BE2C (cell line): ENCODE results near the gene ISG20L2.
A peak's percentile ranks its signal among the peaks of the same experiment; 100 is the strongest.

ENCODE experiments used
- DNase-seq: peaks from one replicate; pipeline ENCODE4 v3.0.0-alpha.2; 2020
- H3K27me3 ChIP-seq: fragments of 250-450 bp; sonication (Bioruptor Pico); 2 replicates; pipeline ENCODE4 v1.5.1; 2020; ENCODE audit warnings: mild to moderate bottlenecking
- H3K36me3 ChIP-seq: fragments of 250-450 bp; sonication (Bioruptor Pico); 2 replicates; pipeline ENCODE4 v1.5.1; 2020; ENCODE audit warnings: mild to moderate bottlenecking
- H3K4me1 ChIP-seq: fragments of 250-450 bp; sonication (Bioruptor Pico); 2 replicates; pipeline ENCODE4 v1.5.1; 2020
- H3K4me3 ChIP-seq: 2 replicates; pipeline ENCODE4 v1.5.1; 2011; ENCODE audit warnings: low read depth, low read length
- H3K9me3 ChIP-seq: fragments of 250-450 bp; sonication (Bioruptor Pico); 2 replicates; pipeline ENCODE4 v1.5.1; 2020
- TF ChIP-seq, protein P1 (sequence below): IDR thresholded peaks from 2 replicates; pipeline ENCODE4 v1.5.1; 2012; ENCODE audit warnings: mild to moderate bottlenecking, low read depth, low read length

The ISG20L2 gene

DNA sequence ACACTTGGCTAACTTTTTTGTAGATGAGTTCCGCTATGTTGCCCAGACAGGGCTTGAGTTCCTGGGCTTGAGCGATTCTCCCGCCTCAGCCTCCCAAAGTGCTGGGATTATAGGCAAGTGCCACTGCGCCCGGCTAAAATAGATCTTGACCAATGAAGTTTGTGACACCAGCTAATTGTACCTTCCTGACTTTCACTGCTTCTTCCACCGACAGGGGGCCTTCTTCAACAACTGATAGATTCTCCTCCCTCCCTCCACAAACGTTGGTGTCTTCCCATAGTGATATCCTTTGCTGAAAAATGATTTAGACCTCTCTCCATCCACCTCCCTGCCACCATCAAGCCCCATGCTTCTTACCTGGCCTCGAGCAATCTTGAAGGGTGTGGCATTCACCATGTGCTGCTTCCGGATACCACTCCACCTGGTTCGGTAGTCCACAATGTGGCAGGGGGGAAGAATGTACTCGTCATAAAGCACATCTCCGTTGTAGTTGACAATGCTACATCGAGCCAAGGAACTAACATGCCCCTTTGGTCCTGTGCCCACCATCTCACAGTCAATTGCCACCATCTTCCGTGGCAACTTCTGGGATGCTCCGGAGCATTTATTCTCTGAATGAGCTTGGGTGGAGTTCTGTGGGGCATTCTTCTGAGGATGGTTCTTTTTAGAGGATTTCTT, 1.9 kb downstream of the ISG20L2 start:
- no peaks in the 10 kb centered on the region for H3K9me3 ChIP-seq
- peaks cover 6% of the 10 kb centered on the region for H3K4me1 ChIP-seq
- peaks cover 39% of the 10 kb centered on the region for H3K36me3 ChIP-seq
- DNase-seq = peak; percentile 79
- TF ChIP-seq, protein P1, sequence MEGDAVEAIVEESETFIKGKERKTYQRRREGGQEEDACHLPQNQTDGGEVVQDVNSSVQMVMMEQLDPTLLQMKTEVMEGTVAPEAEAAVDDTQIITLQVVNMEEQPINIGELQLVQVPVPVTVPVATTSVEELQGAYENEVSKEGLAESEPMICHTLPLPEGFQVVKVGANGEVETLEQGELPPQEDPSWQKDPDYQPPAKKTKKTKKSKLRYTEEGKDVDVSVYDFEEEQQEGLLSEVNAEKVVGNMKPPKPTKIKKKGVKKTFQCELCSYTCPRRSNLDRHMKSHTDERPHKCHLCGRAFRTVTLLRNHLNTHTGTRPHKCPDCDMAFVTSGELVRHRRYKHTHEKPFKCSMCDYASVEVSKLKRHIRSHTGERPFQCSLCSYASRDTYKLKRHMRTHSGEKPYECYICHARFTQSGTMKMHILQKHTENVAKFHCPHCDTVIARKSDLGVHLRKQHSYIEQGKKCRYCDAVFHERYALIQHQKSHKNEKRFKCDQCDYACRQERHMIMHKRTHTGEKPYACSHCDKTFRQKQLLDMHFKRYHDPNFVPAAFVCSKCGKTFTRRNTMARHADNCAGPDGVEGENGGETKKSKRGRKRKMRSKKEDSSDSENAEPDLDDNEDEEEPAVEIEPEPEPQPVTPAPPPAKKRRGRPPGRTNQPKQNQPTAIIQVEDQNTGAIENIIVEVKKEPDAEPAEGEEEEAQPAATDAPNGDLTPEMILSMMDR = peak; percentile 84
- H3K4me3 ChIP-seq = peak overlapping the region; percentile 94
- no peaks in the 10 kb centered on the region for H3K27me3 ChIP-seq

DNA sequence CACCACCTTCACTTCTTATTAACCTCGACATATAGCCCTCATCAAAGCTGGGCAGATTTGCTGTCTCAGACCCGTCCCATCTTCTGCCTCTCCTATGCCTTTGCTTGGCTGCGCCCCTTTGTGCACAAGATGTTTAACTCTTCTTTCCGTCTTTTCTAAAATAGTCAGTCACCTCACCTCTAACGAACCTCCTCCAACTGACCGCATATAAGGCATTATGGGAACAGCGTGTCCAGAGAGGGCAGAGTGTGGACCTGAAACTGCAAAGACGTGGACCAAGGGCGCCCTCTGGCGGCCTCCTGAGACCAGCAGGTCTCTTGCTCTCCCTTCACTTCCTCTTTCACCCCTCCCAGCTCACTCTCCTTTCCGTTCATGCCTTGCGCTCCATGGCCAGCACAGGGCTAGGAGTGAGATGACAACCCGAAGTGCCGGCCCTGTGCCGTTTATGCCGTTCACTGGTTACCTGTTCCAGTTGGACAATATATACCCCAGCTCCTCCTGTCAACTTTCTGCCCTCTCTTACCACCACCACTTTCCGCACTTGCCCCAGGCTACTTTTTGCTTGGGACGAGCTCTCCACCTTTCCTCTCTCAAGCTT, 2.8 kb downstream of the ISG20L2 start:
- TF ChIP-seq, protein P1 = peak; percentile 99
- Histone ChIP-seq H3K36me3 (peaks cover 45% of the 10 kb centered on the region), H3K4me1 (peaks cover 6% of the 10 kb centered on the region), H3K27me3 (no peaks in the 10 kb centered on the region), H3K9me3 (no peaks in the 10 kb centered on the region), H3K4me3 (peak overlapping the region; percentile 94)
- peak; percentile 91 for DNase-seq

DNA sequence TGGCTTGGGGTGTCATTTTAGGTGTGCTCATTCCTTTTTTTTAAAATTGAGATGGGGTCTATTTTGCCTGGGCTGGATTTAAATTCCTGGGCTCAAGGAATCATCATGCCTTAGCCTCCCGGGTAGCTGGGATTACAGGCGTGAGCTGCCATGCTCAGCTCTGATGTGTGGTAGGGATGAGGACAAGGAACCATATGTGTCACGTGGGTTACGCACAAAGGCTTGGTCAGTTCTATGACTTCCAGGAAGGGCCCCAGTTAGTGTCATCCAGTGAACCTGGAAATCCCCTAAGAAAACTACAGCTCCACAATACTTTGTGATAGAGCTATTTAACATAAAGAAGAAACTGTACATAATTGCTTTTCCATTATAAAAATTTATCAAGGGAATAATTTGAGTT, 7.0 kb downstream of the ISG20L2 start:
- no peaks in the 10 kb centered on the region for H3K27me3 ChIP-seq
- H3K4me1 ChIP-seq = peaks cover 3% of the 10 kb centered on the region
- H3K9me3 ChIP-seq = no peaks in the 10 kb centered on the region
- TF ChIP-seq, protein P1 = no peak
- DNase-seq = no peak
- peaks cover 42% of the 10 kb centered on the region for H3K36me3 ChIP-seq
- no peak overlapping the region for H3K4me3 ChIP-seq

DNA sequence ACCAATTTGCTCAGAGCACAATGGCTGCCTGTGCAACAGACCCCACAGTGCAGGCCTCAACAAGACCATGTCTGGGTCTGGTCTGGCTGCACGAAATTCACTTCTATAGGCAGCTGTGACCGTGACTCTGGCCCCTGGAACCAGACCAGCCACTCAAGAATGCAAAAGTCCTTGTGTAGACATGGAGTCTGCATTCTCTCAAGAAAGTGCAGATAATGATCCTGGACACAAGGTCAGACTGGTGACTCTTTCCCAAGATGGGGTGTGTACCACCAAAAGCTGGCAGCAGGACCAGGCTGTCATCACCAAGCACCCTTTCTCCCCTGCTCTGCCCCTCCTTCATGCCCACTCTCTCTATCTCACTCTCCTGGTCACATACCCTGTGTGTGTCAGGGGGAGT, 7.4 kb downstream of the ISG20L2 start:
- no peaks in the 10 kb centered on the region for H3K27me3 ChIP-seq
- peaks cover 38% of the 10 kb centered on the region for H3K36me3 ChIP-seq
- TF ChIP-seq, protein P1 = no peak
- H3K4me1 ChIP-seq = peaks cover 3% of the 10 kb centered on the region
- no peak for DNase-seq
- no peak overlapping the region for H3K4me3 ChIP-seq
- H3K9me3 ChIP-seq = no peaks in the 10 kb centered on the region

DNA sequence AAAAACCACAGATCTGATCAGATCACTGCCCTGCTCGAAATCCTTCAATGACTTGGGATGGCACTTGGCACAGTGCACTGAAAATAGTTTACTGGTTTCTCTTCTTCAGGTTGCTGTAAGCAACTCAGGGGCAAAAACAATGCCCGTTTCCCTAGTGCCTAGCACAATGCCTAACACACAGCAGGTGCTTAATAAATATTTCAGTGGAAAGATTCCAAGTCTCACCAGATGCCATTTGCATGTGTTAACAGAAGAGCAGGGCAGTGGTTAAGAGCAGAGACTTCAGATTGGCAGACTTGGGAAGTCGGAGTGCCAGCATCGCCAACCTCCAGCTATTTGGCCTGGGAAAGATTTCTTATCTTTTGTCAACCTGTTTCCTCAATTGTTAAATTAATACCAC, 11.2 kb downstream of the ISG20L2 start:
- TF ChIP-seq, protein P1 = no peak
- H3K9me3 ChIP-seq = no peaks in the 10 kb centered on the region

DNA sequence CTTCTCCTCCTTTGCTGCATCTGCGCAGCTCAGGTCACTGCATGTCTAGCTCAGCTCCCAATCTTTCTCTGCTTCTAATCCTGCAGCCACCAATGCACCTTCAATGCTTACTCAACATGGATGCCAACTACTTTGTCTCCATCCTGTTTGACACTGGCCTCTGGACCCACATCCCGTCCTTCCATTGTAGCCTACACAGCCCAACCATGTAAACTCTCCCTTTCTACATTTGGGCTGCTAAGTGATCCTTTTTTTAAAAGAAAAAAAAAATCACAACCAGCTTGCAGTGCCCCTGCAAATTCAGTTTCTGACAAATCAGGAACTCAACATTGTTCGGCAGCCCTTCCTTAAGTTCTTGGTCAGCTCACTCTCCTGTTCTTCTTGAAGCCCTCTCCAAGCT, 13.7 kb downstream of the ISG20L2 start:
- Histone ChIP-seq H3K36me3 (no peaks in the 10 kb centered on the region), H3K9me3 (no peaks in the 10 kb centered on the region)

More for the DNA sequence above, 11.2 kb downstream of the ISG20L2 start:
- peaks cover 8% of the 10 kb centered on the region for H3K36me3 ChIP-seq
- no peak for DNase-seq
- H3K4me3 ChIP-seq = no peak overlapping the region
- H3K4me1 ChIP-seq = peaks cover 6% of the 10 kb centered on the region
- no peaks in the 10 kb centered on the region for H3K27me3 ChIP-seq

More for the DNA sequence above, 13.7 kb downstream of the ISG20L2 start:
- TF ChIP-seq, protein P1 = no peak
- Histone ChIP-seq H3K4me3 (no peak overlapping the region), H3K27me3 (no peaks in the 10 kb centered on the region), H3K4me1 (peaks cover 22% of the 10 kb centered on the region)
- DNase-seq = no peak
